Measurements from ENCODE around the gene EYS.

EYS gene

GRCh38 chr6:65202738-65203137, 504.3 kb downstream of the EYS start:
- TF ChIP-seq CTCF (IDR thresholded peaks at IDR 0.05; ENCODE audit: control insufficient read depth, extremely low read depth, insufficient read depth): no peak
- DNase-seq (ENCODE audit: low read depth): no peak
- no peak overlapping the region for H3K4me3 ChIP-seq (ENCODE audit: low read depth, low read length)

- no peak for DNase-seq (ENCODE audit: low read depth)
These were observed 507.3 kb downstream of the EYS start for GRCh38 chr6:65199683-65200082.

GRCh38 chr6:65199121-65199520, 507.9 kb downstream of the EYS start:
- no peak for DNase-seq (ENCODE audit: low read depth)
- no peak overlapping the region for H3K4me3 ChIP-seq (ENCODE audit: low read depth, low read length)
- TF ChIP-seq CTCF (IDR thresholded peaks at IDR 0.05; ENCODE audit: control insufficient read depth, extremely low read depth, insufficient read depth): no peak

More at GRCh38 chr6:65199683-65200082, 507.3 kb downstream of the EYS start:
- no peak for TF ChIP-seq CTCF (IDR thresholded peaks at IDR 0.05; ENCODE audit: control insufficient read depth, extremely low read depth, insufficient read depth)
- no peak overlapping the region for H3K4me3 ChIP-seq (ENCODE audit: low read depth, low read length)

- no peak for DNase-seq (ENCODE audit: low read depth)
- TF ChIP-seq CTCF (IDR thresholded peaks at IDR 0.05; ENCODE audit: control insufficient read depth, extremely low read depth, insufficient read depth): no peak
- H3K4me3 ChIP-seq (ENCODE audit: low read depth, low read length): no peak overlapping the region
These were observed 515.6 kb downstream of the EYS start for GRCh38 chr6:65191471-65191870.

GRCh38 chr6:65189236-65189881, 517.7 kb downstream of the EYS start:
- no peak overlapping the region for H3K4me3 ChIP-seq (ENCODE audit: low read depth, low read length)
- no peak for TF ChIP-seq CTCF (IDR thresholded peaks at IDR 0.05; ENCODE audit: control insufficient read depth, extremely low read depth, insufficient read depth)
- DNase-seq (ENCODE audit: low read depth): no peak

GRCh38 chr6:65186826-65187225, 520.2 kb downstream of the EYS start:
- no peak for DNase-seq (ENCODE audit: low read depth)
- TF ChIP-seq CTCF (IDR thresholded peaks at IDR 0.05; ENCODE audit: control insufficient read depth, extremely low read depth, insufficient read depth): no peak

GRCh38 chr6:65182681-65183080, 524.3 kb downstream of the EYS start:
- DNase-seq (ENCODE audit: low read depth): no peak
- no peak for TF ChIP-seq CTCF (IDR thresholded peaks at IDR 0.05; ENCODE audit: control insufficient read depth, extremely low read depth, insufficient read depth)
- no peak overlapping the region for H3K4me3 ChIP-seq (ENCODE audit: low read depth, low read length)

More at GRCh38 chr6:65186826-65187225, 520.2 kb downstream of the EYS start:
- H3K4me3 ChIP-seq (ENCODE audit: low read depth, low read length): no peak overlapping the region

All from LNCaP clone FGC (cell line).